Pancreas (tissue), 10 donors: ENCODE results near the gene FLRT1. TPM values are rescaled to one million over a fixed set of nuclear protein-coding genes. Genes with fewer than 3 reads are reported as not detected.

Experiments
- ATAC-seq, 4 donors: fragments of 200-7000 bp; cut with Tn5 transposase; one replicate each; pipeline versions ENCODE4 v1.8.0 to v1.9.1; 2020; ENCODE audit warnings: mild to moderate bottlenecking in 4 of 4, moderate library complexity in 4 of 4
- DNase-seq, 6 donors: peaks; one replicate each; pipeline ENCODE4 v3.0.0-alpha.2; 2020
- FAIRE-seq: peaks from 2 replicates; lab custom pipeline; 2012; peaks lifted over from hg19 to GRCh38; lab: Jason Lieb, UNC
- H3K27ac ChIP-seq, 4 donors: fragments of 200-600 bp; sonication (generic); 1 replicate in 3 of 4; 2 replicates in 1 of 4; pipeline versions ENCODE4 v1.5.0 to v1.8.0; 2020
- H3K27me3 ChIP-seq, 4 donors: fragments of 200-600 bp; one replicate each; pipeline ENCODE4 v1.8.0; 2021
- H3K36me3 ChIP-seq, 3 donors: fragments of 200-600 bp; sonication (generic) in 1 of 3; one replicate each; pipeline versions ENCODE4 v1.5.0 to v1.8.0; 2020 to 2021
- H3K4me1 ChIP-seq, 3 donors: fragments of 200-600 bp; one replicate each; pipeline ENCODE4 v1.8.0; 2021
- H3K4me3 ChIP-seq, 4 donors: fragments of 200-600 bp; sonication (generic) in 2 of 4; one replicate each; pipeline versions ENCODE4 v1.5.0 to v1.8.0; 2020 to 2021
- H3K9me3 ChIP-seq, 4 donors: fragments of 200-600 bp; one replicate each; pipeline ENCODE4 v1.8.0; 2021
- CTCF ChIP-seq, 4 donors: fragments of 200-600 bp; sonication (generic) in 3 of 4; IDR thresholded peaks; one replicate each; pipeline versions ENCODE4 v1.5.0 to v1.8.0; 2021; ENCODE audit warnings: antibody characterized with exemption in 4 of 4
- WGBS, 2 donors: extraction: QIAGEN DNeasy Blood & Tissue Kit; methylation state at CpG; one replicate each; pipeline ENCODE4 v1.1.7; 2013; 5-methylcytosine and 5-hydroxymethylcytosine counted together
- intact Hi-C, 3 donors: fragments of 100-400 bp; cut with DNase I; formaldehyde crosslinking; loops; one replicate each; pipeline versions ENCODE4 v1.11.1 to v1.14.2; 2022
- polyA plus RNA-seq, 2 donors: library from polyadenylated mRNA; stranded (reverse); fragments of 200-250 nt; gene quantifications; one replicate each; pipeline ENCODE4 v1.2.3, GENCODE V29; 2013
- total RNA-seq, 6 donors: library from RNA; stranded (reverse); fragmentation: NEBNext Ultra II Directional in 4 of 6; extraction: Animal tissue kit (Norgen Biotek cat#: 25700) in 4 of 6; gene quantifications; one replicate each; pipeline versions ENCODE4 v1.2.1 to v1.2.4, GENCODE V29; 2021 to 2023
- donor health status: healthy with polysubstance abuse.
- donor health status: DM: no; HTN: no; CAD: no; lungs with moderate emphysema.
- donor health status: DM: no; HTN: no; CAD: no.
- donor health status: control.
- donor health status: control.
- donor health status: Bipolar disorder and iron deficiency.
- donor health status: DM: yes; HTN: yes; CAD: no.
- donor health status: DM: no; HTN: no; CAD: no.
- donor health status: DM: no; HTN: no; CAD: no.
- donor health status: DM: yes; HTN: yes; CAD: no.

Gene FLRT1
- total and polyA plus RNA-seq, 8 donors: 0.04 to 0.87 (median 0.19) TPM

- 67 to 72% methylated on average over 8 of the region's 8 CpGs for WGBS, 2 donors
- FAIRE-seq (no peak), DNase-seq (no peak), ATAC-seq (no peak)
- H3K9me3 ChIP-seq: no peaks in the 10 kb centered on the region
- H3K27ac ChIP-seq: no peak overlapping the region
- H3K36me3 ChIP-seq: no peaks in the 10 kb centered on the region
- intact Hi-C loops: no loop called here
- no peaks in the 10 kb centered on the region for H3K4me1 ChIP-seq
- H3K4me3 ChIP-seq: no peak overlapping the region
- no peaks in the 10 kb centered on the region for H3K27me3 ChIP-seq
- no peak for TF ChIP-seq CTCF (IDR thresholded peaks at IDR 0.05)
Measured at GRCh38 chr11:64072403-64072802, 36.7 kb downstream of the FLRT1 start.

GRCh38 chr11:64072871-64073270 lies 37.1 kb downstream of the FLRT1 start:
- DNase-seq: no peak
- 85 to 87% methylated on average over 9 of the region's 9 CpGs for WGBS, 2 donors

GRCh38 chr11:64073542-64073941 lies 37.8 kb downstream of the FLRT1 start:
- intact Hi-C loops: no loop called here
- DNase-seq (no peak), ATAC-seq (no peak), FAIRE-seq (no peak)
- Histone ChIP-seq H3K4me1 (no peaks in the 10 kb centered on the region), H3K27ac (no peak overlapping the region), H3K36me3 (no peaks in the 10 kb centered on the region), H3K4me3 (no peak overlapping the region), H3K9me3 (no peaks in the 10 kb centered on the region), H3K27me3 (no peaks in the 10 kb centered on the region)
- TF ChIP-seq CTCF (IDR thresholded peaks at IDR 0.05): no peak
- 78 to 84% methylated on average over 13 of the region's 13 CpGs for WGBS, 2 donors

More at GRCh38 chr11:64072871-64073270, 37.1 kb downstream of the FLRT1 start:
- TF ChIP-seq CTCF (IDR thresholded peaks at IDR 0.05): no peak
- FAIRE-seq: no peak
- intact Hi-C loops: no loop called here
- no peak for ATAC-seq
- Histone ChIP-seq H3K4me1 (no peaks in the 10 kb centered on the region), H3K27ac (no peak overlapping the region), H3K4me3 (no peak overlapping the region), H3K36me3 (no peaks in the 10 kb centered on the region), H3K27me3 (no peaks in the 10 kb centered on the region), H3K9me3 (no peaks in the 10 kb centered on the region)

- Histone ChIP-seq H3K36me3 (no peaks in the 10 kb centered on the region), H3K27me3 (no peaks in the 10 kb centered on the region), H3K9me3 (no peaks in the 10 kb centered on the region), H3K4me1 (no peaks in the 10 kb centered on the region), H3K4me3 (no peak overlapping the region), H3K27ac (no peak overlapping the region)
- WGBS, 2 donors: 89 to 90% methylated on average over 10 of the region's 10 CpGs
- intact Hi-C loops: no loop called here
- no peak for TF ChIP-seq CTCF (IDR thresholded peaks at IDR 0.05)
- FAIRE-seq: no peak
- no peak for ATAC-seq
- DNase-seq: no peak
Measured at GRCh38 chr11:64074239-64074638, 38.5 kb downstream of the FLRT1 start.

GRCh38 chr11:64076758-64077157 lies 41.0 kb downstream of the FLRT1 start:
- WGBS, 2 donors: 86 to 88% methylated on average over 8 of the region's 8 CpGs
- no peak for FAIRE-seq
- no peak overlapping the region for H3K4me3 ChIP-seq
- TF ChIP-seq CTCF (IDR thresholded peaks at IDR 0.05): no peak
- no peak for DNase-seq
- H3K36me3 ChIP-seq: no peaks in the 10 kb centered on the region
- no peaks in the 10 kb centered on the region for H3K27me3 ChIP-seq
- H3K9me3 ChIP-seq: no peaks in the 10 kb centered on the region
- H3K4me1 ChIP-seq: no peaks in the 10 kb centered on the region
- intact Hi-C loops: no loop called here
- ATAC-seq: no peak
- H3K27ac ChIP-seq: no peak overlapping the region
